Neural crest cell (in vitro differentiated cells): Measurements from ENCODE around the gene IMPACT. TPM values are rescaled to one million over a fixed set of nuclear protein-coding genes. Genes with fewer than 3 reads are reported as not detected.

Experiments used
- DNase-seq: peaks from one replicate; pipeline ENCODE4 v3.0.0; 2021; ENCODE audit warnings: low read depth, mixed read lengths, low spot score
- H3K27ac Mint-ChIP-seq: one replicate; pipeline ENCODE4 v1.8.0; 2021; ENCODE audit warnings: mild to moderate bottlenecking, mixed read lengths; ENCODE audit not compliant: unreplicated experiment
- H3K27me3 Mint-ChIP-seq: 2 replicates; pipeline ENCODE4 v1.8.0; 2021; ENCODE audit warnings: low read depth, mild to moderate bottlenecking, mixed read lengths
- H3K36me3 Mint-ChIP-seq: 2 replicates; pipeline ENCODE4 v1.8.0; 2021; ENCODE audit warnings: low read depth, mild to moderate bottlenecking, mixed read lengths
- H3K4me1 Mint-ChIP-seq: 2 replicates; pipeline ENCODE4 v1.8.0; 2021; ENCODE audit warnings: mixed read lengths
- H3K4me3 Mint-ChIP-seq: one replicate; pipeline ENCODE4 v1.8.0; 2021; ENCODE audit warnings: mild to moderate bottlenecking, mixed read lengths
- H3K9me3 Mint-ChIP-seq: 2 replicates; pipeline ENCODE4 v1.8.0; 2021; ENCODE audit warnings: mixed read lengths
- total RNA-seq: library from RNA; stranded (reverse); gene quantifications from 2 replicates; pipeline ENCODE4 v1.2.1, GENCODE V29; 2021
- TF ChIP-seq, protein P1 (sequence below): fragments of 200-600 bp; sonication (generic); conservative IDR thresholded peaks from 2 replicates; pipeline ENCODE4 v1.5.0; 2021; ENCODE audit warnings: antibody characterized with exemption, mild to moderate bottlenecking

IMPACT gene
- total RNA-seq, 1 donor from 2014 or later, result 32.7 TPM

DNA sequence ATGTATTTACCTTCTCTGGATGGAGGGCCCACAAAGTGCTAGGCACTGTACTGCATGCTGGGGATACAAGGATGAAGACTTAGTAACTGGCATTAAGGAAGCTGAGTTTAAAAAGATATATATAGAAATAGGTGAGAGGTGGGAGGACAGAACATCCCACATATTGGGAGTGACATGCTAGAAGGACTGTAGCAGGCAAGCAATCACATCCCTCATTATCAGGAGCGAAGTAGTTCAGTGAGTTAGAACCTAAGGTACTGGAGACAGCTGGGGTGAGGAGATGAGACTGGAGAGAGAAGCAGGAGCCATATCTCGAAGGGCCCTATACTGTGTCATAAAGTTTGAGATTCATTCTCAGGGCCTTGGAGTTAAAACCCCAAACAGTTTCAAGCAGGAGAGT lies 18.0 kb upstream of the IMPACT start:
- Mint-ChIP-seq H3K9me3 (peaks cover 3% of the 10 kb centered on the region), H3K27me3 (peaks cover 22% of the 10 kb centered on the region), H3K4me3 (no peak overlapping the region), H3K27ac (no peak overlapping the region), H3K36me3 (no peaks in the 10 kb centered on the region), H3K4me1 (peaks cover 6% of the 10 kb centered on the region)
- no peak for DNase-seq
- TF ChIP-seq, protein P1, sequence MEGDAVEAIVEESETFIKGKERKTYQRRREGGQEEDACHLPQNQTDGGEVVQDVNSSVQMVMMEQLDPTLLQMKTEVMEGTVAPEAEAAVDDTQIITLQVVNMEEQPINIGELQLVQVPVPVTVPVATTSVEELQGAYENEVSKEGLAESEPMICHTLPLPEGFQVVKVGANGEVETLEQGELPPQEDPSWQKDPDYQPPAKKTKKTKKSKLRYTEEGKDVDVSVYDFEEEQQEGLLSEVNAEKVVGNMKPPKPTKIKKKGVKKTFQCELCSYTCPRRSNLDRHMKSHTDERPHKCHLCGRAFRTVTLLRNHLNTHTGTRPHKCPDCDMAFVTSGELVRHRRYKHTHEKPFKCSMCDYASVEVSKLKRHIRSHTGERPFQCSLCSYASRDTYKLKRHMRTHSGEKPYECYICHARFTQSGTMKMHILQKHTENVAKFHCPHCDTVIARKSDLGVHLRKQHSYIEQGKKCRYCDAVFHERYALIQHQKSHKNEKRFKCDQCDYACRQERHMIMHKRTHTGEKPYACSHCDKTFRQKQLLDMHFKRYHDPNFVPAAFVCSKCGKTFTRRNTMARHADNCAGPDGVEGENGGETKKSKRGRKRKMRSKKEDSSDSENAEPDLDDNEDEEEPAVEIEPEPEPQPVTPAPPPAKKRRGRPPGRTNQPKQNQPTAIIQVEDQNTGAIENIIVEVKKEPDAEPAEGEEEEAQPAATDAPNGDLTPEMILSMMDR, result no peak

DNA sequence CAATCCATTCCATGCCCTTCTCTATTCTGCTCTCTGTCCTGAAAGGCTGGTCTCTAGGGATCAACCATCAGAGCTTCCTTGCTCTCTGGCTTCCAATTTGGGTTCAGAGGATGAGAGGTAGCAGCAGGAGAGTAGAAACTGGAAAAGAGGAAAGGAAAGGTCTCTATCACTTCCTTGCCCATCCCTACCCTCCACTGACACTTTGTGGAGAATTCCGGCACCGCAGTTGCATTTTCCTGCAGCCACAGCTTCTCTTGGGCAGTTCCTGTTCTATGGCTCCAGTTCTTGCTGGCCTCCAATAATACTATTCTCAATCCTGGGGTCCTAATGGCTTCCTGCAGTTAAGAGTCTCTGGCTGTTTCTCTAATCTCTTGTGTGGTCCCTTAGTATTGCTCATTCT lies 13.3 kb upstream of the IMPACT start:
- Mint-ChIP-seq H3K27ac (peak overlapping the region; percentile 60), H3K9me3 (no peaks in the 10 kb centered on the region), H3K27me3 (peaks cover 14% of the 10 kb centered on the region), H3K36me3 (no peaks in the 10 kb centered on the region), H3K4me3 (no peak overlapping the region), H3K4me1 (peaks cover 6% of the 10 kb centered on the region)
- TF ChIP-seq, protein P1, result no peak
- DNase-seq, result no peak

DNA sequence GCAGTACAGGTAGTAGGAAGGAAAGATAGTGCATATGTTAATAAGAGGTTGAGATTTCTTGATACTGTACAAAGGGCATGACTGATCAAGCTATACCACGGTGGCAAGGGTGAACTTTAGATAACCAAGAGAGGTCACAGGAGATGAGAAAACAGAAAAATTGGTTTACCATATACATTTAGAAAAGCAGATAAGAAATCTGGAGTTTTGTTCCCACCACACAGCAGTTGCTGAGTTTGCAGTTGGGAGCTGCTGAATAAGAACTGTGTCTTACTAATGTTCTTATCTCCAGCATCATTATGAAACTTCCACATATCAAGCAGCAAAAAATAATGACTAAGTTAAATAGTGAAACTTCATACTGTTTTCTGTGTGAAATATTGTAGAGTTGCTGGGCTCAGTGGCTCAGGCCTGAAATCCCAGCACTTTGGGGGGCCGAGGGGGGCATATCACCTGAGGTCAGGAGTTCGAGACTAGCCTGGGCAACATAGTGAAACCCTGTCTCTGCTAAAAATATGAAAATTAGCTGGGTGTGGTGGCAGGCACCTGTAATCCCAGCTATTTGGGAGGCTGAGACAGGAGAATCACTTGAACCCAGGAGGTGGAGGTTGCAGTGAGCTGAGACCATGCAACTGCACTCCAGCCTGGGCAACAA lies 12.0 kb upstream of the IMPACT start:
- no peak for DNase-seq
- Mint-ChIP-seq H3K4me1 (peaks cover 6% of the 10 kb centered on the region), H3K27me3 (peaks cover 12% of the 10 kb centered on the region), H3K36me3 (no peaks in the 10 kb centered on the region), H3K9me3 (no peaks in the 10 kb centered on the region), H3K4me3 (no peak overlapping the region), H3K27ac (no peak overlapping the region)
- TF ChIP-seq, protein P1, result no peak

DNA sequence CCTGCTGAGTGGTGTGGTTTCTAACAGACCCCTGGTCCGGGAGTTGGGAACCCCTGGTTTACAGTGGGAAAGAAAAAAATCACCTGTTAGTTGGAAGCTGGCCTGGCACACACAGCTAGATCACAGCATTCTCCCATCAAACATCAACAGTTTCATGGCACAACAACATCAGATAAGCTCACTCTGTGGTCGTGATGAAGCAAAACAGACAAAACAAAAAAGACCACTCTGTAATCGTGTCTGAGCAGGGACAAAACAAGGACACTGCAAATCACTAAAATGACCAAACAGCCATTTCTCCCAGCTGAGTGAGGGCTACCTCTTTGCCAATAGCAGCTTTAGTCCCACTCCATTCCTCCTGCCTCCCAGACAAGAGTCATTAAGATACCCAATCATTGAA lies 9.0 kb upstream of the IMPACT start:
- H3K4me3 Mint-ChIP-seq, result no peak overlapping the region
- no peaks in the 10 kb centered on the region for H3K9me3 Mint-ChIP-seq
- H3K27me3 Mint-ChIP-seq, result peaks cover 23% of the 10 kb centered on the region
- H3K27ac Mint-ChIP-seq, result peak overlapping the region; percentile 43
- no peaks in the 10 kb centered on the region for H3K36me3 Mint-ChIP-seq
- DNase-seq, result no peak
- H3K4me1 Mint-ChIP-seq, result no peaks in the 10 kb centered on the region
- TF ChIP-seq, protein P1, result no peak

DNA sequence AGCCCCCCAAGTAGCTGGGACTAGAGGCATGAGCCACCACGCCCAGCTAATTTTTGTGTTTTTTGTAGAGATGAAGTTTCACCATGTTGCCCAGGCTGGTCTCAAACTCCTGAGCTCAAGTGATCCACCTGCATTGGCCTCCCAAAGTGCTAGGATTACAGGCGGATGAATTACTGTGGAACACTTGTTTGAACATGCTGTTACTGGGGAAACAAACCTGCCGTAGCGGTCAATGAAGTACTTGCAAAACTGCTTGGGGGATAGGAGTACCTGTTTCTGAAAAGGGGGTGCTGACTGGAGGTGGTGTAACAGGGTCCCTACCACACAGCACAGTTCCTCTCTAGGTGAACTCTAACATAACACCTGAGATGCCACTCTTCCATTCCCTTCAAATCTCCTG lies 5.9 kb upstream of the IMPACT start:
- no peak overlapping the region for H3K27ac Mint-ChIP-seq
- H3K4me1 Mint-ChIP-seq, result no peaks in the 10 kb centered on the region
- H3K4me3 Mint-ChIP-seq, result no peak overlapping the region
- no peaks in the 10 kb centered on the region for H3K9me3 Mint-ChIP-seq
- DNase-seq, result no peak
- TF ChIP-seq, protein P1, result no peak
- peaks cover 37% of the 10 kb centered on the region for H3K27me3 Mint-ChIP-seq
- H3K36me3 Mint-ChIP-seq, result no peaks in the 10 kb centered on the region
